CD4-positive, alpha-beta T cell (primary cell): ENCODE measurements around the gene BRD9. TPM values are rescaled to one million over a fixed set of nuclear protein-coding genes. Genes with fewer than 3 reads are reported as not detected.
A peak's percentile ranks its signal among the peaks of the same experiment; 100 is the strongest.
"Not testable (repeated sequence)": the region's sequence is repeated elsewhere in the genome, so short reads cannot be mapped to it uniquely, and the experiment has no call there.

Experiments
- ATAC-seq: fragments of 200-7000 bp; cut with Tn5 transposase; one replicate; pipeline ENCODE4 v1.10.0; 2022; ENCODE audit warnings: mild to moderate bottlenecking; ENCODE audit not compliant: poor library complexity
- CTCF ChIA-PET: fragments of 350-600 bp; sonication (Branson Sonifier 250); formaldehyde crosslinking; loops from one replicate; lab custom pipeline; 2021; ENCODE audit warnings: antibody characterized with exemption, inconsistent platforms; lab: Charles Lee
- POLR2A ChIA-PET: fragments of 350-600 bp; sonication (Branson Sonifier 250); formaldehyde crosslinking; loops from one replicate; lab custom pipeline; 2021; ENCODE audit warnings: antibody characterized with exemption, inconsistent platforms; lab: Charles Lee
- DNase-seq, 14 experiments: peaks; one replicate each; pipeline ENCODE4 v3.0.0-alpha.2; 2013 to 2020; ENCODE audit warnings: mixed read lengths in 2 of 14
- H3K27ac ChIP-seq, 2 donors: one replicate each; pipeline versions ENCODE4 v1.5.1 to v1.7.0; 2013; ENCODE audit warnings: low read length in 2 of 2, low read depth in 1 of 2, mild to moderate bottlenecking in 1 of 2
- H3K27me3 ChIP-seq, 2 experiments: 1 replicate in 1 of 2; 2 replicates in 1 of 2; pipeline versions ENCODE4 v1.6.1 to v1.7.0; 2013; ENCODE audit warnings: low read length in 2 of 2, control low read depth in 1 of 2, mild to moderate bottlenecking in 1 of 2, moderate library complexity in 1 of 2; ENCODE audit not compliant: insufficient read depth in 2 of 2, control insufficient read depth in 1 of 2
- H3K36me3 ChIP-seq: one replicate; pipeline ENCODE4 v1.6.1; 2013; ENCODE audit warnings: low read length, control low read depth; ENCODE audit not compliant: insufficient read depth
- H3K4me1 ChIP-seq: one replicate; pipeline ENCODE4 v1.6.1; 2013; ENCODE audit warnings: low read length, control low read depth; ENCODE audit not compliant: insufficient read depth
- H3K4me3 ChIP-seq: one replicate; pipeline ENCODE4 v1.5.1; 2013; ENCODE audit warnings: mild to moderate bottlenecking, low read length, moderate library complexity
- H3K9me3 ChIP-seq, 2 experiments: 1 replicate in 1 of 2; 2 replicates in 1 of 2; pipeline versions ENCODE4 v1.6.1 to v1.7.0; 2013; ENCODE audit warnings: low read length in 2 of 2, mild to moderate bottlenecking in 2 of 2, control low read depth in 1 of 2, moderate library complexity in 1 of 2; ENCODE audit not compliant: control insufficient read depth in 1 of 2, insufficient read depth in 1 of 2
- H3K27ac Mint-ChIP-seq: one replicate; pipeline ENCODE4 v1.8.0; 2020; ENCODE audit warnings: mixed read lengths
- H3K27me3 Mint-ChIP-seq: one replicate; pipeline ENCODE4 v1.8.0; 2021; ENCODE audit warnings: mixed read lengths
- H3K36me3 Mint-ChIP-seq: one replicate; pipeline ENCODE4 v1.8.0; 2021; ENCODE audit warnings: low read depth, mixed read lengths
- H3K4me1 Mint-ChIP-seq: one replicate; pipeline ENCODE4 v1.8.0; 2021; ENCODE audit warnings: low read depth, mixed read lengths
- H3K4me3 Mint-ChIP-seq: one replicate; pipeline ENCODE4 v1.8.0; 2020; ENCODE audit warnings: mild to moderate bottlenecking, mixed read lengths
- H3K9me3 Mint-ChIP-seq: one replicate; pipeline ENCODE4 v1.8.0; 2020; ENCODE audit warnings: mixed read lengths
- intact Hi-C, 2 experiments: fragments of 100-400 bp; cut with DNase I in 1 of 2; cut with micrococcal nuclease in 1 of 2; formaldehyde crosslinking; loops; one replicate each; pipeline versions ENCODE4 v1.15.1 to v1.9.0; 2023 to 2025; cut with DNase I, micrococcal nuclease
- total RNA-seq, 174 experiments: library from RNA in 2 of 174; stranded (reverse) in 2 of 174; gene quantifications; one replicate each; pipeline ENCODE4 v1.2.3 and lab custom pipeline; 2021 to 2026
- TF ChIP-seq, protein P1 (sequence below): fragments of 200-600 bp; IDR thresholded peaks from one replicate; pipeline ENCODE4 v1.8.0; 2022; ENCODE audit warnings: antibody characterized with exemption, mild to moderate bottlenecking

Gene BRD9
- total RNA-seq, 2 experiments from 2014 or later, result 109 TPM

DNA sequence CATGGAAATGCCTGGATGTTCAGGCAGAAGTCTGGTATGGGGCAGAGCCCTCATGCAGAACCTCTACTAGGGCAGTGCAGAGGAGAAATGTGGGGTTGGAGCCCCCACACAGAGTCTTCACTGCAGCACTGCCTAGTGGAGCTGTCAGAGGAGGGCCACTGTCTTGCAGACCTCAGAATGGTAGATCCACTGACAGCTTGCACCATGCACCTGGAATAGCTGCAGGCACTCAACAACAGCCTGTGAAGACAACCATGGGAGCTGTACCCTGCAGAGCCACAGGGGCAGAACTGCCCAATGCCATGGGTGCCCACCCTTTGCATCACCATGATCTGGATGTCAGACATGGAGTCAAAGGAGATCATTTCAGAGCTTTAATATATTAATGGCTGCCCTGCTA is 37.0 kb upstream of the BRD9 start:
- ChIA-PET POLR2A (no interaction called here), CTCF (no interaction called here)
- H3K4me3 ChIP-seq, result no peak overlapping the region
- peaks cover 13% of the 10 kb centered on the region for H3K4me1 ChIP-seq
- H3K36me3 ChIP-seq, result no peaks in the 10 kb centered on the region
- peaks cover 12 to 26% of the 10 kb centered on the region in 2 experiments for H3K27me3 ChIP-seq
- H3K4me3 Mint-ChIP-seq, result no peak overlapping the region
- intact Hi-C loops, result loop anchor here in 1 of 2 experiments (10.0 kb wide), 1 partner anchor 715 kb away; no protein-coding TSS in a partner anchor
- no peaks in the 10 kb centered on the region for H3K36me3 Mint-ChIP-seq
- peaks cover 50% of the 10 kb centered on the region for H3K27me3 Mint-ChIP-seq
- no peak for DNase-seq
- no peaks in the 10 kb centered on the region for H3K9me3 ChIP-seq
- no peak overlapping the region for H3K27ac ChIP-seq
- TF ChIP-seq, protein P1, sequence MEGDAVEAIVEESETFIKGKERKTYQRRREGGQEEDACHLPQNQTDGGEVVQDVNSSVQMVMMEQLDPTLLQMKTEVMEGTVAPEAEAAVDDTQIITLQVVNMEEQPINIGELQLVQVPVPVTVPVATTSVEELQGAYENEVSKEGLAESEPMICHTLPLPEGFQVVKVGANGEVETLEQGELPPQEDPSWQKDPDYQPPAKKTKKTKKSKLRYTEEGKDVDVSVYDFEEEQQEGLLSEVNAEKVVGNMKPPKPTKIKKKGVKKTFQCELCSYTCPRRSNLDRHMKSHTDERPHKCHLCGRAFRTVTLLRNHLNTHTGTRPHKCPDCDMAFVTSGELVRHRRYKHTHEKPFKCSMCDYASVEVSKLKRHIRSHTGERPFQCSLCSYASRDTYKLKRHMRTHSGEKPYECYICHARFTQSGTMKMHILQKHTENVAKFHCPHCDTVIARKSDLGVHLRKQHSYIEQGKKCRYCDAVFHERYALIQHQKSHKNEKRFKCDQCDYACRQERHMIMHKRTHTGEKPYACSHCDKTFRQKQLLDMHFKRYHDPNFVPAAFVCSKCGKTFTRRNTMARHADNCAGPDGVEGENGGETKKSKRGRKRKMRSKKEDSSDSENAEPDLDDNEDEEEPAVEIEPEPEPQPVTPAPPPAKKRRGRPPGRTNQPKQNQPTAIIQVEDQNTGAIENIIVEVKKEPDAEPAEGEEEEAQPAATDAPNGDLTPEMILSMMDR, result no peak
- ATAC-seq, result no peak
- H3K9me3 Mint-ChIP-seq, result no peaks in the 10 kb centered on the region
- peaks cover 5% of the 10 kb centered on the region for H3K4me1 Mint-ChIP-seq
- H3K27ac Mint-ChIP-seq, result no peak overlapping the region

DNA sequence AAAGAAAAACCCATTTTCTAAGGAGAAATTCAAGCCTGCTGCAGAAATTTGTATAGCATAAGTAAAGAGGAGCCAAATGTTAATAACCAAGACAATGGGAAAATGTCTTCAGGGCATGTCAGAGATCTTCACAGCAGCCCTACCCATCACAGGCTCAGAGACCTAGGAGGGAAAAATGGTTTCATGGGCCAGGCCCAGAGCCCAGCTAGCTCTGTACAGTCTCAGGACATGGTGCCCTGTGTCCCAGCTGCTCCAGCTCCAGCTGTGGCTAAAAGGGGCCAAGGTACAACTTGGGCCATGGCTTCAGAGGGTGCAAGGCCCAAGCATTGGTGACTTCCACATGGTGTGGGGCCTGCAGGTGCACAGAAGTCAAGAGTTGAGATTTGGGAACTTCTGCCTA is 36.6 kb upstream of the BRD9 start:
- H3K4me3 ChIP-seq, H3K9me3 Mint-ChIP-seq, H3K4me3 Mint-ChIP-seq, DNase-seq, H3K9me3 ChIP-seq, H3K27ac ChIP-seq, H3K27ac Mint-ChIP-seq, H3K36me3 ChIP-seq, H3K4me1 Mint-ChIP-seq, POLR2A ChIA-PET, ATAC-seq, H3K36me3 Mint-ChIP-seq, CTCF ChIA-PET: not testable (repeated sequence)
- intact Hi-C loops, result loop anchor here in 1 of 2 experiments (10.0 kb wide), 1 partner anchor 716 kb away; no protein-coding TSS in a partner anchor
- Histone ChIP-seq H3K27me3 (peaks cover 12 to 26% of the 10 kb centered on the region in 2 experiments), H3K4me1 (peaks cover 13% of the 10 kb centered on the region)
- H3K27me3 Mint-ChIP-seq, result peaks cover 50% of the 10 kb centered on the region

DNA sequence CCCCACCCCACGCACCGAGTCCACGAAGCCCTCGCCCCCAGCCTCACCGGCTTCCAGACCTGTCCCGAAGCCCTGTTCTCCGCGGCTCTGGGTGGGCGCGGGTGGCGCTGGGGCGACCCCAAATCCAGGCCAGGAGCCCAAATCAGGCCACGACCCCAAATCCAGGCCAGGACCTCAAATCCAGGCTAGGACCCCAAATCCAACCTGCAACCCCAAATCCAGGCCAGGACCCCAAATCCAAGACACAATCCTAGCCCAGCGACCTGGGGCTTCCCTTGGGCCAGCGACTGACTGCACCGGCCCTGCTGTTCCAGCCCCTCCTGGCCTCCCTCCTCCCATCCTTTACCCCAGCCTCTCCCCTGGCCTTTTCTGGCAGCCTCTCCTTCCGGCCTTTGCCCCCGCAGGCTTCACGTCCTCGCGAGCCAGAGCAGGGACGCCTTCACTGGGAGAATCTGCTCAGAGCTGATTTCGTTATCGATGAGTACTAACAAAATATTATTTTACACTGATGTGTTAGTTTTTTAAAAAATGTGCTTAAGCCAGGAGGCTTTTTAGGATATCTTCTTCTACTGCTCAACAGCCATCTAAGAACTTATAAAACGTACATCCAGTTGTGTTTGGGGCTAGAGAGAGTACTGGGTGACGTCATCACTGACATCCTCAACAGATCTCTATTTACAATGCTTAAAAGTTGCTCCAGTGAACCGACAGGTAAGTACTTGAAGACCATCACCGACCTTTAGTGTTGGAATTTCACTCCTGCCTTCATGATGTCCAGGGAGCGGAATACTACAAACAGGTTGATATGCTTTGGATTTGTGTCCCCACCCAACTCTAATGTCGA is 34.8 kb upstream of the BRD9 start:
- DNase-seq (no peak), ATAC-seq (no peak)
- peaks cover 13% of the 10 kb centered on the region for H3K4me1 ChIP-seq
- TF ChIP-seq, protein P1, result no peak
- H3K9me3 ChIP-seq, result no peaks in the 10 kb centered on the region
- Mint-ChIP-seq H3K9me3 (no peaks in the 10 kb centered on the region), H3K36me3 (no peaks in the 10 kb centered on the region), H3K27me3 (peaks cover 58% of the 10 kb centered on the region), H3K27ac (no peak overlapping the region), H3K4me3 (peak overlapping the region; percentile 25), H3K4me1 (peaks cover 5% of the 10 kb centered on the region)
- H3K4me3 ChIP-seq, result no peak overlapping the region
- no peaks in the 10 kb centered on the region for H3K36me3 ChIP-seq
- POLR2A ChIA-PET, result no interaction called here
- CTCF ChIA-PET, result no interaction called here
- H3K27me3 ChIP-seq, result peaks cover 12 to 26% of the 10 kb centered on the region in 2 experiments
- intact Hi-C loops, result loop anchor here in 1 of 2 experiments (10.0 kb wide), 1 partner anchor 717 kb away; no protein-coding TSS in a partner anchor
- H3K27ac ChIP-seq, result no peak overlapping the region
